H1 (cell line): ENCODE measurements around the gene FAM83F. TPM values are rescaled to one million over a fixed set of nuclear protein-coding genes. Genes with fewer than 3 reads are reported as not detected.

ENCODE experiments used
- CTCF ChIA-PET: fragments of 300-600 bp; sonication (Branson Sonifier 250); formaldehyde crosslinking; loops from one replicate; lab custom pipeline; 2021; ENCODE audit not compliant: partially characterized antibody; lab: Charles Lee
- POLR2A ChIA-PET: fragments of 300-600 bp; sonication (Branson Sonifier 250); formaldehyde crosslinking; loops from one replicate; lab custom pipeline; 2021; ENCODE audit warnings: inconsistent platforms; ENCODE audit not compliant: partially characterized antibody; lab: Charles Lee
- DNase-seq, 2 experiments: peaks; one replicate each; pipeline versions ENCODE4 v3.0.0 to v3.0.0-alpha.2; 2010 to 2022; ENCODE audit warnings: low spot score in 2 of 2, low read depth in 1 of 2, mixed read lengths in 1 of 2
- FAIRE-seq: peaks from 2 replicates; lab custom pipeline; 2011; peaks lifted over from hg19 to GRCh38; lab: Jason Lieb, UNC
- H2AFZ ChIP-seq: 2 replicates; pipeline ENCODE4 v1.8.1; 2012; ENCODE audit warnings: low read length, inconsistent platforms
- H2AK5ac ChIP-seq: 2 replicates; pipeline ENCODE4 v1.6.1; 2013; ENCODE audit warnings: low read depth, low read length
- H2BK120ac ChIP-seq: replicated peaks from 2 replicates; pipeline ENCODE3; 2013; ENCODE audit warnings: low read depth, low read length, inconsistent platforms
- H2BK12ac ChIP-seq: 2 replicates; pipeline ENCODE4 v1.6.1; 2013; ENCODE audit warnings: low read depth, low read length
- H2BK15ac ChIP-seq: 2 replicates; pipeline ENCODE4 v1.6.1; 2013; ENCODE audit warnings: low read length
- H2BK20ac ChIP-seq: 2 replicates; pipeline ENCODE4 v1.6.1; 2013; ENCODE audit warnings: low read length
- H2BK5ac ChIP-seq: 2 replicates; pipeline ENCODE4 v1.6.1; 2013; ENCODE audit warnings: low read depth, low read length
- H3K14ac ChIP-seq: 2 replicates; pipeline ENCODE4 v1.6.1; 2013; ENCODE audit warnings: inconsistent platforms; ENCODE audit not compliant: insufficient read length
- H3K18ac ChIP-seq: 2 replicates; pipeline ENCODE4 v1.6.1; 2013; ENCODE audit warnings: low read length; ENCODE audit errors: extremely low read depth
- H3K23ac ChIP-seq: 2 replicates; pipeline ENCODE4 v1.6.1; 2013; ENCODE audit warnings: inconsistent platforms; ENCODE audit not compliant: insufficient read length
- H3K23me2 ChIP-seq: 2 replicates; pipeline ENCODE4 v1.6.1; 2013; ENCODE audit warnings: low read depth, low read length
- H3K27ac ChIP-seq: 2 replicates; pipeline ENCODE4 v1.6.1; 2011; ENCODE audit warnings: low read depth, low read length, inconsistent platforms
- H3K27me3 ChIP-seq, 4 experiments: replicated peaks in 1 of 4; 1 replicate in 1 of 4; 2 replicates in 3 of 4; pipeline versions ENCODE4 v1.6.1 to v1.8.1; 2011 to 2013; ENCODE audit warnings: low read length in 3 of 4, mild to moderate bottlenecking in 3 of 4, inconsistent platforms in 2 of 4, mixed read lengths in 2 of 4, moderate library complexity in 1 of 4; ENCODE audit not compliant: control insufficient read depth in 3 of 4, insufficient read depth in 3 of 4; ENCODE audit errors: extremely low read depth in 1 of 4
- H3K36me3 ChIP-seq, 4 experiments: 2 replicates each; pipeline versions ENCODE4 v1.6.1 to v1.8.1; 2011 to 2013; ENCODE audit warnings: mild to moderate bottlenecking in 4 of 4, low read length in 3 of 4, moderate library complexity in 2 of 4, control low read depth in 1 of 4, inconsistent platforms in 1 of 4; ENCODE audit not compliant: insufficient read depth in 4 of 4, control insufficient read depth in 2 of 4
- H3K4ac ChIP-seq: replicated peaks from 2 replicates; pipeline ENCODE3; 2013; ENCODE audit warnings: low read length, low read depth, mixed read lengths, inconsistent platforms; ENCODE audit not compliant: insufficient read length
- H3K4me1 ChIP-seq, 4 experiments: replicated peaks in 1 of 4; 1 replicate in 1 of 4; 2 replicates in 3 of 4; pipeline versions ENCODE4 v1.6.1 to v1.8.1; 2011 to 2013; ENCODE audit warnings: low read length in 3 of 4, inconsistent platforms in 2 of 4, mixed read lengths in 1 of 4; ENCODE audit not compliant: insufficient read depth in 4 of 4, control insufficient read depth in 3 of 4
- H3K4me2 ChIP-seq, 2 experiments: 2 replicates each; pipeline versions ENCODE4 v1.6.1 to v1.8.1; 2011 to 2013; ENCODE audit warnings: low read depth in 2 of 2, low read length in 2 of 2, control low read depth in 1 of 2, inconsistent platforms in 1 of 2, mild to moderate bottlenecking in 1 of 2; ENCODE audit not compliant: insufficient read depth in 1 of 2
- H3K4me3 ChIP-seq, 4 experiments: fragments of 200-600, 300-600 bp in 1 of 4; sonication (generic), shearing (Covaris generic), sonication (Bioruptor Twin) in 1 of 4; 2 replicates each; pipeline versions ENCODE4 v1.5.1 to v1.8.1; 2011 to 2016; ENCODE audit warnings: low read length in 4 of 4, low read depth in 3 of 4, control low read depth in 2 of 4, inconsistent platforms in 2 of 4, mild to moderate bottlenecking in 2 of 4, mixed read lengths in 1 of 4, moderate library complexity in 1 of 4; ENCODE audit not compliant: insufficient read depth in 2 of 4; ENCODE audit errors: extremely low read depth in 1 of 4
- H3K56ac ChIP-seq: replicated peaks from 2 replicates; pipeline ENCODE3; 2013; ENCODE audit warnings: low read depth, mild to moderate bottlenecking, mixed read lengths, low read length, inconsistent platforms; ENCODE audit not compliant: insufficient read length
- H3K79me1 ChIP-seq: 2 replicates; pipeline ENCODE4 v1.6.1; 2013; ENCODE audit warnings: low read depth, low read length, control low read depth
- H3K79me2 ChIP-seq, 2 experiments: 2 replicates each; pipeline versions ENCODE4 v1.6.1 to v1.8.1; 2012 to 2013; ENCODE audit warnings: low read length in 2 of 2, mild to moderate bottlenecking in 2 of 2, inconsistent platforms in 1 of 2; ENCODE audit not compliant: insufficient read depth in 2 of 2, control insufficient read depth in 1 of 2
- H3K9ac ChIP-seq, 4 experiments: replicated peaks in 1 of 4; 1 replicate in 1 of 4; 2 replicates in 3 of 4; pipeline versions ENCODE4 v1.6.1 to v1.8.1; 2011 to 2013; ENCODE audit warnings: low read depth in 3 of 4, low read length in 3 of 4, control low read depth in 2 of 4, mild to moderate bottlenecking in 2 of 4, moderate library complexity in 2 of 4, inconsistent platforms in 1 of 4; ENCODE audit errors: extremely low read depth in 1 of 4
- H3K9me3 ChIP-seq, 2 experiments: 2 replicates each; pipeline versions ENCODE4 v1.6.1 to v1.8.1; 2012 to 2013; ENCODE audit warnings: mild to moderate bottlenecking in 2 of 2, moderate library complexity in 2 of 2, control low read depth in 1 of 2, inconsistent platforms in 1 of 2, low read depth in 1 of 2, low read length in 1 of 2, mixed read lengths in 1 of 2; ENCODE audit not compliant: insufficient read depth in 2 of 2
- H4K20me1 ChIP-seq, 2 experiments: replicated peaks in 1 of 2; 2 replicates each; pipeline versions ENCODE3 to v1.8.1; 2011 to 2013; ENCODE audit warnings: inconsistent platforms in 2 of 2, low read length in 2 of 2, mild to moderate bottlenecking in 1 of 2; ENCODE audit not compliant: insufficient read depth in 2 of 2, control insufficient read depth in 1 of 2
- H4K5ac ChIP-seq: 2 replicates; pipeline ENCODE4 v1.6.1; 2013; ENCODE audit warnings: low read length, low read depth, mixed read lengths, inconsistent platforms; ENCODE audit not compliant: insufficient read length
- H4K8ac ChIP-seq: 2 replicates; pipeline ENCODE4 v1.8.0; 2013; ENCODE audit warnings: mild to moderate bottlenecking, moderate library complexity, low read length, inconsistent platforms; ENCODE audit not compliant: insufficient read depth; ENCODE audit errors: extremely low read depth
- H4K91ac ChIP-seq: replicated peaks from 2 replicates; pipeline ENCODE3; 2013; ENCODE audit warnings: low read length, mixed read lengths, inconsistent platforms; ENCODE audit not compliant: insufficient read length
- ASH2L ChIP-seq: fragments of 200-600, 300-600 bp; sonication (generic); IDR thresholded peaks from one replicate; pipeline ENCODE4 v1.7.1; 2017; ENCODE audit warnings: low read length
- CBX5 ChIP-seq: fragments of 300-800, 300-1000 bp; sonication (generic); IDR thresholded peaks from 2 replicates; pipeline ENCODE4 v1.7.1; 2016; ENCODE audit warnings: antibody characterized with exemption, low read length, low read depth
- FOSL1 ChIP-seq: IDR thresholded peaks from 2 replicates; pipeline ENCODE4 v1.6.1; 2011; ENCODE audit warnings: mild to moderate bottlenecking, low read depth, low read length, moderate library complexity; ENCODE audit not compliant: insufficient read depth
- GTF2F1 ChIP-seq: IDR thresholded peaks from 2 replicates; pipeline ENCODE4 v1.6.1; 2012; ENCODE audit warnings: low read depth, low read length, improper control_type of control experiment, borderline replicate concordance
- HDAC6 ChIP-seq: IDR thresholded peaks from one replicate; pipeline ENCODE4 v1.7.1; 2012; ENCODE audit warnings: low read depth, mild to moderate bottlenecking, inconsistent platforms, low read length, moderate library complexity
- KDM1A ChIP-seq: fragments of 200-600, 300-600 bp; sonication (generic); IDR thresholded peaks from 2 replicates; pipeline ENCODE4 v1.7.1; 2016; ENCODE audit warnings: mild to moderate bottlenecking, low read length, borderline replicate concordance
- KDM5A ChIP-seq: fragments of 200-600 bp; IDR thresholded peaks from 2 replicates; pipeline ENCODE4 v1.7.1; 2012; ENCODE audit warnings: mild to moderate bottlenecking, low read length, inconsistent platforms, mixed read lengths
- POU5F1 ChIP-seq: IDR thresholded peaks from 2 replicates; pipeline ENCODE4 v1.6.1; 2011; ENCODE audit warnings: low read depth, mild to moderate bottlenecking, low read length, moderate library complexity
- SIN3A ChIP-seq, 2 experiments: IDR thresholded peaks in 1 of 2; conservative IDR thresholded peaks in 1 of 2; 2 replicates each; pipeline ENCODE4 v1.6.1; 2011 to 2012; ENCODE audit warnings: low read length in 2 of 2, improper control_type of control experiment in 1 of 2, low read depth in 1 of 2, mild to moderate bottlenecking in 1 of 2
- SP2 ChIP-seq: IDR thresholded peaks from 2 replicates; pipeline ENCODE4 v1.6.1; 2012; ENCODE audit warnings: mild to moderate bottlenecking, low read length, inconsistent platforms
- SP4 ChIP-seq: IDR thresholded peaks from 2 replicates; pipeline ENCODE4 v1.6.1; 2012; ENCODE audit warnings: low read length, inconsistent platforms
- USF2 ChIP-seq: IDR thresholded peaks from 2 replicates; pipeline ENCODE4 v1.6.1; 2011; ENCODE audit warnings: low read length, improper control_type of control experiment
- WGBS, 2 experiments: shearing (Covaris generic) in 1 of 2; methylation state at CpG; one replicate each; pipeline versions ENCODE4 v1.1.6 to v1.1.7; 2013 to 2015; ENCODE audit warnings: low lambda C conversion rate in 2 of 2, mixed read lengths in 2 of 2, inconsistent platforms in 1 of 2, low coverage in 1 of 2, missing lambda C conversion rate in 1 of 2; ENCODE audit not compliant: insufficient replicate concordance in 2 of 2, insufficient coverage in 1 of 2, insufficient read length in 1 of 2; ENCODE audit errors: extremely low coverage in 1 of 2, missing lambda C conversion rate in 1 of 2; 5-methylcytosine and 5-hydroxymethylcytosine counted together
- polyA plus RNA-seq, 7 experiments: library from polyadenylated mRNA; depleted of rRNA in 3 of 7; stranded (reverse) in 5 of 7; unstranded in 2 of 7; fragments of >200 nt in 5 of 7; fragments of 200-250 nt in 2 of 7; gene quantifications; 1 replicate in 5 of 7; 2 replicates in 1 of 7; 4 replicates in 1 of 7; pipeline versions ENCODE4 v1.2.1 to v1.2.3, GENCODE V29; 2011 to 2013; ENCODE audit warnings: missing spikeins in 2 of 7, mixed read lengths in 2 of 7
- total RNA-seq: library from RNA; stranded (reverse); fragmentation: NEBNext Ultra II Directional; extraction: Animal tissue kit (Norgen Biotek cat#: 25700); gene quantifications from 2 replicates; pipeline ENCODE4 v1.2.1, GENCODE V29; 2021

Gene FAM83F
- total and polyA plus RNA-seq, 2 of the 8 experiments (the other 6 are each of a cell fraction or from before 2014, with no cell fraction given): 8.6 to 18.9 TPM

GRCh38 chr22:39991159-39991860 lies 3.4 kb upstream of the FAM83F start:
- H3K18ac ChIP-seq: no peak overlapping the region
- H3K4me2 ChIP-seq: no peak overlapping the region
- H3K23ac ChIP-seq: no peak overlapping the region
- POLR2A ChIA-PET: interaction anchor here (1.4 kb wide), 1 partner anchor 469 kb away, joined by 3 read pairs; no protein-coding TSS in a partner anchor
- no peak overlapping the region for H2BK120ac ChIP-seq
- no peak overlapping the region for H2AK5ac ChIP-seq
- FAIRE-seq (no peak), DNase-seq (no peak)
- H3K23me2 ChIP-seq: peaks cover 8% of the 10 kb centered on the region; the same call in 1 of the 2 replicates
- peaks cover 4 to 15% (median 11%) of the 10 kb centered on the region in 4 experiments; a peak in 6 of 7 replicates for H3K4me1 ChIP-seq
- no peak overlapping the region for H3K4ac ChIP-seq
- 91% methylated on average over 9 of the region's 9 CpGs; no CpG with 5 or more reads in 1 of the 2 experiments for WGBS, 2 experiments
- H3K9me3 ChIP-seq: no peaks in the 10 kb centered on the region
- no peak overlapping the region for H4K8ac ChIP-seq
- no peak overlapping the region for H2AFZ ChIP-seq
- no peak overlapping the region for H3K4me3 ChIP-seq
- no peaks in the 10 kb centered on the region for H4K20me1 ChIP-seq
- no peak overlapping the region for H3K9ac ChIP-seq
- no peak overlapping the region for H2BK5ac ChIP-seq
- H3K27ac ChIP-seq: no peak overlapping the region
- no peak overlapping the region for H4K5ac ChIP-seq
- H3K27me3 ChIP-seq: peaks cover 0 to 19% (median 14%) of the 10 kb centered on the region in 4 experiments; a peak in 6 of 7 replicates
- H3K79me2 ChIP-seq: peaks cover 0 to 8% of the 10 kb centered on the region in 2 experiments; a peak in 2 of 4 replicates
- no peak overlapping the region for H2BK15ac ChIP-seq
- H3K56ac ChIP-seq: no peak overlapping the region
- CTCF ChIA-PET: interaction anchor here (0.6 to 1.7 kb wide), 4 partner anchors 16 to 58 kb away, joined by 4 to 6 read pairs (median 6); no protein-coding TSS in a partner anchor
- no peak overlapping the region for H2BK20ac ChIP-seq
- H4K91ac ChIP-seq: no peak overlapping the region
- H2BK12ac ChIP-seq: no peak overlapping the region
- H3K14ac ChIP-seq: no peak overlapping the region
- no peaks in the 10 kb centered on the region for H3K36me3 ChIP-seq
- H3K79me1 ChIP-seq: 0 out of 2 replicates have a peak, but pooled peaks cover 3% of the 10 kb centered on the region
- TF ChIP-seq GTF2F1 (no peak), SP4 (no peak), USF2 (no peak), POU5F1 (no peak), KDM5A (no peak), SIN3A (conservative IDR thresholded peaks at IDR 0.05 in 1 of 2, IDR thresholded peaks at IDR 0.05 in 1 of 2; ENCODE audit: low read depth in 1 of 2, low read length in 2 of 2) (no peak), SP2 (no peak), KDM1A (no peak), ASH2L (no peak), FOSL1 (no peak), CBX5 (no peak), HDAC6 (no peak)
